Vagina (tissue), 2 donors: ENCODE results near the gene VNN1.
"Not testable (repeated sequence)": the region's sequence is repeated elsewhere in the genome, so short reads cannot be mapped to it uniquely, and the experiment has no call there.

ENCODE experiments used
- CTCF ChIP-seq, 3 experiments: fragments of 450-650 bp in 2 of 3; fragments of 200-600 bp in 1 of 3; sonication (generic) in 1 of 3; IDR thresholded peaks; one replicate each; pipeline ENCODE4 v1.5.1; 2017 to 2019; ENCODE audit warnings: antibody characterized with exemption in 3 of 3, mild to moderate bottlenecking in 2 of 3, moderate library complexity in 2 of 3
- POLR2A ChIP-seq, 2 donors: fragments of 450-650 bp; IDR thresholded peaks; one replicate each; pipeline ENCODE4 v1.6.1; 2017; ENCODE audit warnings: antibody characterized with exemption in 2 of 2, mild to moderate bottlenecking in 2 of 2, moderate library complexity in 2 of 2
- POLR2AphosphoS5 ChIP-seq, 2 donors: sonication (generic); formaldehyde crosslinking; IDR thresholded peaks; one replicate each; pipeline ENCODE4 v1.9.0; 2017; ENCODE audit warnings: antibody characterized with exemption in 2 of 2, mild to moderate bottlenecking in 2 of 2, low read depth in 1 of 2; ENCODE audit not compliant: insufficient read depth in 1 of 2

- TF ChIP-seq CTCF (IDR thresholded peaks at IDR 0.05); POLR2AphosphoS5 (IDR thresholded peaks at IDR 0.05; ENCODE audit: insufficient read depth in 1 of 2, low read depth in 1 of 2); POLR2A (IDR thresholded peaks at IDR 0.05): not testable (repeated sequence)
Observed at GRCh38 chr6:132706756-132707155, 7.1 kb downstream of the VNN1 start.
